Heart left ventricle (tissue), 13 donors: Measurements from ENCODE around the gene SMARCB1.

ENCODE experiments used
- POLR2A ChIP-seq, 2 donors: fragments of 450-650 bp; IDR thresholded peaks; one replicate each; pipeline ENCODE4 v1.6.1; 2017; ENCODE audit warnings: antibody characterized with exemption in 2 of 2, mild to moderate bottlenecking in 2 of 2, moderate library complexity in 2 of 2
- TF ChIP-seq, protein P1 (sequence below), 12 donors: fragments of 200-600 bp; sonication (generic) in 4 of 12; IDR thresholded peaks; one replicate each; pipeline versions ENCODE4 v1.5.0 to v1.8.0; 2018 to 2022; ENCODE audit warnings: antibody characterized with exemption in 12 of 12, mild to moderate bottlenecking in 5 of 12
- donor health status: ischemic (EF 13 %, LVEDD 7.1; RV severe dilation, severe dysfunction).
- donor health status: DM: no; HTN: yes; CAD: no.
- donor health status: DM: no; HTN: no; CAD: no.
- donor health status: ischemic (EF 25% LVEDD 6.9; RV normal size, moderate dysfunction).
- donor health status: ischemic (EF 25% LVEDD 5.7; RV mildly dilated, moderate dysfunction).
- donor health status: ischemic (EF 35%, LVEDD 5.7; RV mildly dilated, moderate dysfunction).
- donor health status: nonischemic (EF 11% LVEDD 7.7; RV severe dilation, severe dysfunction).
- donor health status: DM: yes; HTN: yes; CAD: no.
- donor health status: PGD.
- donor health status: ischemic (EF 29% LVEDD 5.4; RV normal size, mild dysfunction).
- donor health status: nonischemic (EF 23%, LVEDD 6.1; RV moderate dilation, normal function).

DNA sequence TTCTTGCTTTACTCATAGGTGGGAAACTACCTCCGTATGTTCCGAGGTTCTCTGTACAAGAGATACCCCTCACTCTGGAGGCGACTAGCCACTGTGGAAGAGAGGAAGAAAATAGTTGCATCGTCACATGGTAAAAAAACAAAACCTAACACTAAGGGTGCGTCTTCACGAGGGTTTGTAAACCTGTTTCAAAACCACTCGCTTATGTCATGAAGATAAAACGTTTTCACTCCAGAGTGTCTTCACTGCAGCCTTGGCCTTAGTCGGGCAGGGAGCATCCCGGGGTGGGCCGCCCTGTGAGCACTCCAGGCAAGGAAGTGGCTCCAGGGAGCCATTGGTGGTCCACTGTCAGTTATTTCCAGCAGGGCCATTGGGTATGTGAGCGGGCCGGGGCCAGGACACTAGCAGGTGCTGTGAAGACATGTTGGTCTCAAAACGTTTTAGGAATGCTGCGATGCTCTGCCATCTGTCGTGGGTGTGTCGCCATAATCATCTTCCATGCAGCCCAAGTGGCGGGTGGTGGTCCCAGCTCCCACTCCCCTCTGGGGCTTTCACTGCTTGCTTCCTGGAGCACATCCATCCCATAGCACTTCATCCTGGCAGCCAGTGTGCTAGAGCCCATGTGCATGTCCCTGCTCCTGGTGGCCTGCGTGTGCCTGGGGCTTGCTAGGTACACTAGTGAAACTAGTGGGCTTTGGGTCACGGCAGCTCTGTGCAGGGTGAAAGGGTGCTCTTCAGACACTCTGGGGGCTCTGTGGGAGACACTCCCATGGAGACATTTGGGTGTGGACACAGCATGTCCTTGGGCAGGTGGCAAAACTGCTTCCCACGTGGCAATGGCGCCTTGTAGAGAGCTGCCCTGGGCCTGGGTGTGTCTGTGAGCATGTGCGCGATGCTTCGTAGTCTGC lies 5.2 kb downstream of the SMARCB1 start:
- TF ChIP-seq POLR2A (IDR thresholded peaks at IDR 0.05), result no peak
- TF ChIP-seq, protein P1, sequence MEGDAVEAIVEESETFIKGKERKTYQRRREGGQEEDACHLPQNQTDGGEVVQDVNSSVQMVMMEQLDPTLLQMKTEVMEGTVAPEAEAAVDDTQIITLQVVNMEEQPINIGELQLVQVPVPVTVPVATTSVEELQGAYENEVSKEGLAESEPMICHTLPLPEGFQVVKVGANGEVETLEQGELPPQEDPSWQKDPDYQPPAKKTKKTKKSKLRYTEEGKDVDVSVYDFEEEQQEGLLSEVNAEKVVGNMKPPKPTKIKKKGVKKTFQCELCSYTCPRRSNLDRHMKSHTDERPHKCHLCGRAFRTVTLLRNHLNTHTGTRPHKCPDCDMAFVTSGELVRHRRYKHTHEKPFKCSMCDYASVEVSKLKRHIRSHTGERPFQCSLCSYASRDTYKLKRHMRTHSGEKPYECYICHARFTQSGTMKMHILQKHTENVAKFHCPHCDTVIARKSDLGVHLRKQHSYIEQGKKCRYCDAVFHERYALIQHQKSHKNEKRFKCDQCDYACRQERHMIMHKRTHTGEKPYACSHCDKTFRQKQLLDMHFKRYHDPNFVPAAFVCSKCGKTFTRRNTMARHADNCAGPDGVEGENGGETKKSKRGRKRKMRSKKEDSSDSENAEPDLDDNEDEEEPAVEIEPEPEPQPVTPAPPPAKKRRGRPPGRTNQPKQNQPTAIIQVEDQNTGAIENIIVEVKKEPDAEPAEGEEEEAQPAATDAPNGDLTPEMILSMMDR (IDR thresholded peaks at IDR 0.05), result no peak
